Adrenal gland (tissue), 12 donors: ENCODE measurements around the gene MBOAT7. TPM values are rescaled to one million over a fixed set of nuclear protein-coding genes. Genes with fewer than 3 reads are reported as not detected.
"Not testable (repeated sequence)": the region's sequence is repeated elsewhere in the genome, so short reads cannot be mapped to it uniquely, and the experiment has no call there.

ENCODE experiments used
- DNase-seq, 7 donors: peaks; one replicate each; pipeline ENCODE4 v3.0.0-alpha.2; 2019 to 2020
- H3K27ac ChIP-seq, 5 donors: fragments of 200-600 bp; sonication (generic) in 4 of 5; 1 replicate in 3 of 5; 2 replicates in 2 of 5; pipeline versions ENCODE4 v1.5.1 to v1.8.0; 2016 to 2020; ENCODE audit warnings: mild to moderate bottlenecking in 1 of 5
- H3K27me3 ChIP-seq: fragments of 200-600 bp; 2 replicates; pipeline ENCODE4 v1.8.0; 2021
- H3K36me3 ChIP-seq, 2 donors: fragments of 200-600 bp; replicated peaks in 1 of 2; 1 replicate in 1 of 2; 2 replicates in 1 of 2; pipeline versions ENCODE4 v1.5.1 to v1.8.0; 2018 to 2022
- H3K4me1 ChIP-seq, 2 donors: fragments of 200-600 bp; replicated peaks in 1 of 2; 1 replicate in 1 of 2; 2 replicates in 1 of 2; pipeline versions ENCODE4 v1.5.1 to v1.8.0; 2018 to 2021
- H3K4me3 ChIP-seq, 4 donors: fragments of 200-600 bp; sonication (generic) in 3 of 4; one replicate each; pipeline ENCODE4 v1.5.1; 2016 to 2018
- H3K9me3 ChIP-seq, 3 donors: fragments of 200-600 bp; sonication (generic) in 1 of 3; replicated peaks in 1 of 3; 1 replicate in 2 of 3; 2 replicates in 1 of 3; pipeline versions ENCODE4 v1.5.1 to v1.8.0; 2016 to 2021
- CTCF ChIP-seq, 6 experiments: fragments of 450-650 bp in 4 of 6; fragments of 200-600 bp in 2 of 6; sonication (generic) in 1 of 6; IDR thresholded peaks; 1 replicate in 5 of 6; 2 replicates in 1 of 6; pipeline versions ENCODE4 v1.5.1 to v1.8.0; 2016 to 2021; ENCODE audit warnings: antibody characterized with exemption in 6 of 6, mild to moderate bottlenecking in 2 of 6, moderate library complexity in 1 of 6
- POLR2A ChIP-seq, 2 donors: fragments of 450-650 bp; IDR thresholded peaks; one replicate each; pipeline ENCODE4 v1.6.1; 2017; ENCODE audit warnings: antibody characterized with exemption in 2 of 2, mild to moderate bottlenecking in 2 of 2, moderate library complexity in 1 of 2
- WGBS, 4 donors: extraction: QIAGEN DNeasy Blood & Tissue Kit in 2 of 4; methylation state at CpG; one replicate each; pipeline versions ENCODE4 v1.1.5 to v1.1.7; 2013 to 2017; 5-methylcytosine and 5-hydroxymethylcytosine counted together
- intact Hi-C, 2 donors: fragments of 100-400 bp; cut with DNase I; formaldehyde crosslinking; loops; one replicate each; pipeline versions ENCODE4 v1.14.1 to v1.15.0; 2022 to 2023
- polyA plus RNA-seq, 3 donors: library from polyadenylated mRNA; stranded (reverse); fragments of 200-250 nt in 2 of 3; fragments of 350-450 nt in 1 of 3; fragmentation: Illumina TruSeq in 1 of 3; extraction: RNeasy Lipid Tissue Mini Kit (QIAGEN cat#74804) in 1 of 3; gene quantifications; one replicate each; pipeline ENCODE4 v1.2.3, GENCODE V29; 2013 to 2014
- total RNA-seq, 9 donors: library from RNA; depleted of rRNA in 4 of 9; stranded (reverse); fragments of >200 nt in 4 of 9; fragments of 120-200 nt in 1 of 9; fragmentation: NEBNext Ultra II Directional in 1 of 9; extraction: Animal tissue kit (Norgen Biotek cat#: 25700) in 1 of 9; gene quantifications; one replicate each; pipeline versions ENCODE4 v1.1.0 to v1.2.4, GENCODE V29; 2013 to 2023
- donor health status: healthy with polysubstance abuse.
- donor health status: Bipolar disorder and iron deficiency.
- donor health status: DM: yes; HTN: yes; CAD: no.
- donor health status: DM: no; HTN: no; CAD: no.
- donor health status: DM: no; HTN: no; CAD: no.
- donor health status: DM: yes; HTN: yes; CAD: no.

The MBOAT7 gene
- total and polyA plus RNA-seq, 12 donors: 98.0 to 670 (median 327) TPM

GRCh38 chr19:54221947-54222346 is 32.6 kb upstream of the MBOAT7 start:
- DNase-seq: peak in 1 of 7 donors; percentile 15

GRCh38 chr19:54219702-54220101 is 30.3 kb upstream of the MBOAT7 start:
- not testable (repeated sequence) for H3K4me3 ChIP-seq

More at GRCh38 chr19:54221947-54222346, 32.6 kb upstream of the MBOAT7 start:
- H3K27me3 ChIP-seq, H3K4me3 ChIP-seq, H3K9me3 ChIP-seq, H3K27ac ChIP-seq, H3K36me3 ChIP-seq, H3K4me1 ChIP-seq: not testable (repeated sequence)
- intact Hi-C loops: loop anchor here in 1 of 2 donors (2.0 kb wide), 1 partner anchor 23 kb away; no protein-coding TSS in a partner anchor
- WGBS, 4 donors: 74 to 81% (median 79%) methylated on average over 3 to 7 of the region's 7 CpGs

GRCh38 chr19:54218960-54219661 is 29.7 kb upstream of the MBOAT7 start:
- Histone ChIP-seq H3K27ac (no peak overlapping the region), H3K27me3 (no peaks in the 10 kb centered on the region), H3K9me3 (no peaks in the 10 kb centered on the region), H3K4me1 (no peaks in the 10 kb centered on the region), H3K36me3 (no peaks in the 10 kb centered on the region), H3K4me3 (no peak overlapping the region)
- intact Hi-C loops: no loop called here
- peak in 2 of 7 donors; percentile 0 to 44 for DNase-seq
- no peak for TF ChIP-seq CTCF (IDR thresholded peaks at IDR 0.05)
- no peak for TF ChIP-seq POLR2A (IDR thresholded peaks at IDR 0.05)
- WGBS, 4 donors: 74 to 90% (median 87%) methylated on average over 20 to 27 of the region's 27 CpGs

More at GRCh38 chr19:54219702-54220101, 30.3 kb upstream of the MBOAT7 start:
- intact Hi-C loops, H3K27me3 ChIP-seq, H3K27ac ChIP-seq, H3K9me3 ChIP-seq, H3K4me1 ChIP-seq, H3K36me3 ChIP-seq: not testable (repeated sequence)
- peak in 1 of 7 donors; percentile 0 for DNase-seq
- WGBS, 4 donors: 70 to 79% methylated on average over 4 to 5 of the region's 5 CpGs; no CpG with 5 or more reads in 2 of the 4 donors

GRCh38 chr19:54218259-54218658 is 28.9 kb upstream of the MBOAT7 start:
- Histone ChIP-seq H3K9me3 (no peaks in the 10 kb centered on the region), H3K4me1 (no peaks in the 10 kb centered on the region), H3K4me3 (no peak overlapping the region), H3K27me3 (no peaks in the 10 kb centered on the region), H3K27ac (no peak overlapping the region), H3K36me3 (no peaks in the 10 kb centered on the region)
- 72 to 87% (median 81%) methylated on average over 5 to 8 of the region's 8 CpGs for WGBS, 4 donors
- no peak for TF ChIP-seq POLR2A (IDR thresholded peaks at IDR 0.05)
- no peak for TF ChIP-seq CTCF (IDR thresholded peaks at IDR 0.05)
- intact Hi-C loops: no loop called here
- DNase-seq: no peak

- peak in 2 of 7 donors; percentile 44 to 49 for DNase-seq
- 55 to 77% (median 62%) methylated on average over 14 to 16 of the region's 20 CpGs for WGBS, 4 donors
These were observed 28.3 kb upstream of the MBOAT7 start for GRCh38 chr19:54217517-54218247.

More at GRCh38 chr19:54217517-54218247, 28.3 kb upstream of the MBOAT7 start:
- intact Hi-C loops, H3K27me3 ChIP-seq, H3K36me3 ChIP-seq, H3K27ac ChIP-seq, H3K4me3 ChIP-seq, H3K4me1 ChIP-seq, H3K9me3 ChIP-seq: not testable (repeated sequence)
